ENCODE data around the gene GGA3. TPM values are rescaled to one million over a fixed set of nuclear protein-coding genes. Genes with fewer than 3 reads are reported as not detected.

Gene GGA3
- total and polyA plus RNA-seq, 2 experiments from 2014 or later, result 22.5 to 54.3 TPM

DNA sequence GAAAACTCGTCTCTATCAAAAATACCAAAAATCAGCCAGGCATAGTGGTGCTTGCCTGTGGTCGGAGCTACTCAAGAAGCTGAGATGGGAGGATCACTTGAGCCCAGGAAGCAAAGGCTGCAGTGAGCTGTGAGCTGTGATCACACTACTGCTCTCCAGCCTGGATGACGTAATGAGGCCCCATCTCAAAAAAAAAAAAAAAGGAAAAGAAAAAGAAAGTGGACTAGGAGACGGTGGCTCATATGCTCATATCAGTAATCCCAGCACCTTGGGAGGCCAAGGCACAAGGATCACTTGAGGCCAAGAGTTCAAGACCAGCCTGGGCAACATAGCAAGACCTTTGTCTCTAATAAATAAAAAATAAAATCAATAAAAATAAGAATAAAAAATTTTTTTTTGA, 69.8 kb downstream of the GGA3 start:
- Histone ChIP-seq H3K4me3 (no peak overlapping the region), H2AFZ (no peak overlapping the region), H3K27ac (ENCODE audit: low read depth) (0 out of 2 replicates have a peak overlapping the region, but pooled peaks have one; percentile 45), H3K9me2 (ENCODE audit: insufficient read depth) (no peaks in the 10 kb centered on the region), H3F3A (replicated peaks; ENCODE audit: low read depth) (no peaks in the 10 kb centered on the region), H3K4me1 (ENCODE audit: insufficient read depth) (no peaks in the 10 kb centered on the region), H3K79me2 (replicated peaks; ENCODE audit: insufficient read depth) (no peaks in the 10 kb centered on the region), H3K27me3 (ENCODE audit: insufficient read depth) (no peaks in the 10 kb centered on the region), H3K36me3 (ENCODE audit: insufficient read depth) (no peaks in the 10 kb centered on the region), H3K4me2 (no peak overlapping the region), H4K20me1 (replicated peaks; ENCODE audit: insufficient read depth) (no peaks in the 10 kb centered on the region)
- Mint-ChIP-seq H3K27me3 (ENCODE audit: insufficient read depth, low read depth, poor library complexity) (peaks cover 4% of the 10 kb centered on the region), H3K27ac (no peak overlapping the region), H3K4me3 (no peak overlapping the region), H3K9me3 (no peaks in the 10 kb centered on the region), H3K4me1 (no peaks in the 10 kb centered on the region), H3K36me3 (ENCODE audit: low read depth) (no peaks in the 10 kb centered on the region)
- DNase-seq (ENCODE audit: low spot score) (no peak), ATAC-seq (no peak)
- TF ChIP-seq, protein P1, sequence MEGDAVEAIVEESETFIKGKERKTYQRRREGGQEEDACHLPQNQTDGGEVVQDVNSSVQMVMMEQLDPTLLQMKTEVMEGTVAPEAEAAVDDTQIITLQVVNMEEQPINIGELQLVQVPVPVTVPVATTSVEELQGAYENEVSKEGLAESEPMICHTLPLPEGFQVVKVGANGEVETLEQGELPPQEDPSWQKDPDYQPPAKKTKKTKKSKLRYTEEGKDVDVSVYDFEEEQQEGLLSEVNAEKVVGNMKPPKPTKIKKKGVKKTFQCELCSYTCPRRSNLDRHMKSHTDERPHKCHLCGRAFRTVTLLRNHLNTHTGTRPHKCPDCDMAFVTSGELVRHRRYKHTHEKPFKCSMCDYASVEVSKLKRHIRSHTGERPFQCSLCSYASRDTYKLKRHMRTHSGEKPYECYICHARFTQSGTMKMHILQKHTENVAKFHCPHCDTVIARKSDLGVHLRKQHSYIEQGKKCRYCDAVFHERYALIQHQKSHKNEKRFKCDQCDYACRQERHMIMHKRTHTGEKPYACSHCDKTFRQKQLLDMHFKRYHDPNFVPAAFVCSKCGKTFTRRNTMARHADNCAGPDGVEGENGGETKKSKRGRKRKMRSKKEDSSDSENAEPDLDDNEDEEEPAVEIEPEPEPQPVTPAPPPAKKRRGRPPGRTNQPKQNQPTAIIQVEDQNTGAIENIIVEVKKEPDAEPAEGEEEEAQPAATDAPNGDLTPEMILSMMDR (conservative IDR thresholded peaks at IDR 0.05; ENCODE audit: low read depth in 2 of 2), result no peak
- TF ChIP-seq, protein P2, sequence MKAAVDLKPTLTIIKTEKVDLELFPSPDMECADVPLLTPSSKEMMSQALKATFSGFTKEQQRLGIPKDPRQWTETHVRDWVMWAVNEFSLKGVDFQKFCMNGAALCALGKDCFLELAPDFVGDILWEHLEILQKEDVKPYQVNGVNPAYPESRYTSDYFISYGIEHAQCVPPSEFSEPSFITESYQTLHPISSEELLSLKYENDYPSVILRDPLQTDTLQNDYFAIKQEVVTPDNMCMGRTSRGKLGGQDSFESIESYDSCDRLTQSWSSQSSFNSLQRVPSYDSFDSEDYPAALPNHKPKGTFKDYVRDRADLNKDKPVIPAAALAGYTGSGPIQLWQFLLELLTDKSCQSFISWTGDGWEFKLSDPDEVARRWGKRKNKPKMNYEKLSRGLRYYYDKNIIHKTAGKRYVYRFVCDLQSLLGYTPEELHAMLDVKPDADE (IDR thresholded peaks at IDR 0.05), result no peak
- TF ChIP-seq NANOG (IDR thresholded peaks at IDR 0.05; ENCODE audit: borderline replicate concordance), result no peak
- TF ChIP-seq STAT1 (IDR thresholded peaks at IDR 0.05; ENCODE audit: unreplicated experiment), result no peak
- TF ChIP-seq, protein P3, sequence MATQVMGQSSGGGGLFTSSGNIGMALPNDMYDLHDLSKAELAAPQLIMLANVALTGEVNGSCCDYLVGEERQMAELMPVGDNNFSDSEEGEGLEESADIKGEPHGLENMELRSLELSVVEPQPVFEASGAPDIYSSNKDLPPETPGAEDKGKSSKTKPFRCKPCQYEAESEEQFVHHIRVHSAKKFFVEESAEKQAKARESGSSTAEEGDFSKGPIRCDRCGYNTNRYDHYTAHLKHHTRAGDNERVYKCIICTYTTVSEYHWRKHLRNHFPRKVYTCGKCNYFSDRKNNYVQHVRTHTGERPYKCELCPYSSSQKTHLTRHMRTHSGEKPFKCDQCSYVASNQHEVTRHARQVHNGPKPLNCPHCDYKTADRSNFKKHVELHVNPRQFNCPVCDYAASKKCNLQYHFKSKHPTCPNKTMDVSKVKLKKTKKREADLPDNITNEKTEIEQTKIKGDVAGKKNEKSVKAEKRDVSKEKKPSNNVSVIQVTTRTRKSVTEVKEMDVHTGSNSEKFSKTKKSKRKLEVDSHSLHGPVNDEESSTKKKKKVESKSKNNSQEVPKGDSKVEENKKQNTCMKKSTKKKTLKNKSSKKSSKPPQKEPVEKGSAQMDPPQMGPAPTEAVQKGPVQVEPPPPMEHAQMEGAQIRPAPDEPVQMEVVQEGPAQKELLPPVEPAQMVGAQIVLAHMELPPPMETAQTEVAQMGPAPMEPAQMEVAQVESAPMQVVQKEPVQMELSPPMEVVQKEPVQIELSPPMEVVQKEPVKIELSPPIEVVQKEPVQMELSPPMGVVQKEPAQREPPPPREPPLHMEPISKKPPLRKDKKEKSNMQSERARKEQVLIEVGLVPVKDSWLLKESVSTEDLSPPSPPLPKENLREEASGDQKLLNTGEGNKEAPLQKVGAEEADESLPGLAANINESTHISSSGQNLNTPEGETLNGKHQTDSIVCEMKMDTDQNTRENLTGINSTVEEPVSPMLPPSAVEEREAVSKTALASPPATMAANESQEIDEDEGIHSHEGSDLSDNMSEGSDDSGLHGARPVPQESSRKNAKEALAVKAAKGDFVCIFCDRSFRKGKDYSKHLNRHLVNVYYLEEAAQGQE (IDR thresholded peaks at IDR 0.05; ENCODE audit: unreplicated experiment), result no peak
- no peak for TF ChIP-seq EZH2 (IDR thresholded peaks at IDR 0.05; ENCODE audit: low read depth, unreplicated experiment)
- TF ChIP-seq JUNB (IDR thresholded peaks at IDR 0.05; ENCODE audit: unreplicated experiment), result no peak
- no peak for TF ChIP-seq ZNF331 (CRISPR knock-in tag; IDR thresholded peaks at IDR 0.05; ENCODE audit: low read depth)
- TF ChIP-seq CREB1 (CRISPR knock-in tag; IDR thresholded peaks at IDR 0.05; ENCODE audit: low read depth), result no peak
- no peak for TF ChIP-seq POLR2AphosphoS5 (IDR thresholded peaks at IDR 0.05; ENCODE audit: low read depth)
- TF ChIP-seq, protein P4, sequence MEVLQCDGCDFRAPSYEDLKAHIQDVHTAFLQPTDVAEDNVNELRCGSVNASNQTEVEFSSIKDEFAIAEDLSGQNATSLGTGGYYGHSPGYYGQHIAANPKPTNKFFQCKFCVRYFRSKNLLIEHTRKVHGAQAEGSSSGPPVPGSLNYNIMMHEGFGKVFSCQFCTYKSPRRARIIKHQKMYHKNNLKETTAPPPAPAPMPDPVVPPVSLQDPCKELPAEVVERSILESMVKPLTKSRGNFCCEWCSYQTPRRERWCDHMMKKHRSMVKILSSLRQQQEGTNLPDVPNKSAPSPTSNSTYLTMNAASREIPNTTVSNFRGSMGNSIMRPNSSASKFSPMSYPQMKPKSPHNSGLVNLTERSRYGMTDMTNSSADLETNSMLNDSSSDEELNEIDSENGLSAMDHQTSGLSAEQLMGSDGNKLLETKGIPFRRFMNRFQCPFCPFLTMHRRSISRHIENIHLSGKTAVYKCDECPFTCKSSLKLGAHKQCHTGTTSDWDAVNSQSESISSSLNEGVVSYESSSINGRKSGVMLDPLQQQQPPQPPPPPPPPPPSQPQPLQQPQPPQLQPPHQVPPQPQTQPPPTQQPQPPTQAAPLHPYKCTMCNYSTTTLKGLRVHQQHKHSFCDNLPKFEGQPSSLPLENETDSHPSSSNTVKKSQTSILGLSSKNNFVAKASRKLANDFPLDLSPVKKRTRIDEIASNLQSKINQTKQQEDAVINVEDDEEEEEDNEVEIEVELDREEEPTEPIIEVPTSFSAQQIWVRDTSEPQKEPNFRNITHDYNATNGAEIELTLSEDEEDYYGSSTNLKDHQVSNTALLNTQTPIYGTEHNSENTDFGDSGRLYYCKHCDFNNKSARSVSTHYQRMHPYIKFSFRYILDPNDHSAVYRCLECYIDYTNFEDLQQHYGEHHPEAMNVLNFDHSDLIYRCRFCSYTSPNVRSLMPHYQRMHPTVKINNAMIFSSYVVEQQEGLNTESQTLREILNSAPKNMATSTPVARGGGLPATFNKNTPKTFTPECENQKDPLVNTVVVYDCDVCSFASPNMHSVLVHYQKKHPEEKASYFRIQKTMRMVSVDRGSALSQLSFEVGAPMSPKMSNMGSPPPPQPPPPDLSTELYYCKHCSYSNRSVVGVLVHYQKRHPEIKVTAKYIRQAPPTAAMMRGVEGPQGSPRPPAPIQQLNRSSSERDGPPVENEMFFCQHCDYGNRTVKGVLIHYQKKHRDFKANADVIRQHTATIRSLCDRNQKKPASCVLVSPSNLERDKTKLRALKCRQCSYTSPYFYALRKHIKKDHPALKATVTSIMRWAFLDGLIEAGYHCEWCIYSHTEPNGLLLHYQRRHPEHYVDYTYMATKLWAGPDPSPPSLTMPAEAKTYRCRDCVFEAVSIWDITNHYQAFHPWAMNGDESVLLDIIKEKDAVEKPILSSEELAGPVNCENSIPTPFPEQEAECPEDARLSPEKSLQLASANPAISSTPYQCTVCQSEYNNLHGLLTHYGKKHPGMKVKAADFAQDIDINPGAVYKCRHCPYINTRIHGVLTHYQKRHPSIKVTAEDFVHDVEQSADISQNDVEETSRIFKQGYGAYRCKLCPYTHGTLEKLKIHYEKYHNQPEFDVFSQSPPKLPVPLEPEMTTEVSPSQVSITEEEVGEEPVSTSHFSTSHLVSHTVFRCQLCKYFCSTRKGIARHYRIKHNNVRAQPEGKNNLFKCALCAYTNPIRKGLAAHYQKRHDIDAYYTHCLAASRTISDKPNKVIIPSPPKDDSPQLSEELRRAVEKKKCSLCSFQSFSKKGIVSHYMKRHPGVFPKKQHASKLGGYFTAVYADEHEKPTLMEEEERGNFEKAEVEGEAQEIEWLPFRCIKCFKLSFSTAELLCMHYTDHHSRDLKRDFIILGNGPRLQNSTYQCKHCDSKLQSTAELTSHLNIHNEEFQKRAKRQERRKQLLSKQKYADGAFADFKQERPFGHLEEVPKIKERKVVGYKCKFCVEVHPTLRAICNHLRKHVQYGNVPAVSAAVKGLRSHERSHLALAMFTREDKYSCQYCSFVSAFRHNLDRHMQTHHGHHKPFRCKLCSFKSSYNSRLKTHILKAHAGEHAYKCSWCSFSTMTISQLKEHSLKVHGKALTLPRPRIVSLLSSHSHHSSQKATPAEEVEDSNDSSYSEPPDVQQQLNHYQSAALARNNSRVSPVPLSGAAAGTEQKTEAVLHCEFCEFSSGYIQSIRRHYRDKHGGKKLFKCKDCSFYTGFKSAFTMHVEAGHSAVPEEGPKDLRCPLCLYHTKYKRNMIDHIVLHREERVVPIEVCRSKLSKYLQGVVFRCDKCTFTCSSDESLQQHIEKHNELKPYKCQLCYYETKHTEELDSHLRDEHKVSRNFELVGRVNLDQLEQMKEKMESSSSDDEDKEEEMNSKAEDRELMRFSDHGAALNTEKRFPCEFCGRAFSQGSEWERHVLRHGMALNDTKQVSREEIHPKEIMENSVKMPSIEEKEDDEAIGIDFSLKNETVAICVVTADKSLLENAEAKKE (CRISPR knock-in tag; IDR thresholded peaks at IDR 0.05), result no peak
- no peak for TF ChIP-seq ZNF114 (CRISPR knock-in tag; IDR thresholded peaks at IDR 0.05)
- no peak for TF ChIP-seq EZH2phosphoT487 (IDR thresholded peaks at IDR 0.05; ENCODE audit: unreplicated experiment)

All from GM23338 (cell line).